H1 (cell line): Measurements from ENCODE around the gene PSMD12. TPM values are rescaled to one million over a fixed set of nuclear protein-coding genes. Genes with fewer than 3 reads are reported as not detected.

ENCODE experiments used
- CTCF ChIA-PET: fragments of 300-600 bp; sonication (Branson Sonifier 250); formaldehyde crosslinking; loops from one replicate; lab custom pipeline; 2021; ENCODE audit not compliant: partially characterized antibody; lab: Charles Lee
- POLR2A ChIA-PET: fragments of 300-600 bp; sonication (Branson Sonifier 250); formaldehyde crosslinking; loops from one replicate; lab custom pipeline; 2021; ENCODE audit warnings: inconsistent platforms; ENCODE audit not compliant: partially characterized antibody; lab: Charles Lee
- DNase-seq, 2 experiments: peaks; one replicate each; pipeline versions ENCODE4 v3.0.0 to v3.0.0-alpha.2; 2010 to 2022; ENCODE audit warnings: low spot score in 2 of 2, low read depth in 1 of 2, mixed read lengths in 1 of 2
- FAIRE-seq: peaks from 2 replicates; lab custom pipeline; 2011; peaks lifted over from hg19 to GRCh38; lab: Jason Lieb, UNC
- H2AFZ ChIP-seq: 2 replicates; pipeline ENCODE4 v1.8.1; 2012; ENCODE audit warnings: low read length, inconsistent platforms
- H2AK5ac ChIP-seq: 2 replicates; pipeline ENCODE4 v1.6.1; 2013; ENCODE audit warnings: low read depth, low read length
- H2BK120ac ChIP-seq: replicated peaks from 2 replicates; pipeline ENCODE3; 2013; ENCODE audit warnings: low read depth, low read length, inconsistent platforms
- H2BK12ac ChIP-seq: 2 replicates; pipeline ENCODE4 v1.6.1; 2013; ENCODE audit warnings: low read depth, low read length
- H2BK15ac ChIP-seq: 2 replicates; pipeline ENCODE4 v1.6.1; 2013; ENCODE audit warnings: low read length
- H2BK20ac ChIP-seq: 2 replicates; pipeline ENCODE4 v1.6.1; 2013; ENCODE audit warnings: low read length
- H2BK5ac ChIP-seq: 2 replicates; pipeline ENCODE4 v1.6.1; 2013; ENCODE audit warnings: low read depth, low read length
- H3K14ac ChIP-seq: 2 replicates; pipeline ENCODE4 v1.6.1; 2013; ENCODE audit warnings: inconsistent platforms; ENCODE audit not compliant: insufficient read length
- H3K18ac ChIP-seq: 2 replicates; pipeline ENCODE4 v1.6.1; 2013; ENCODE audit warnings: low read length; ENCODE audit errors: extremely low read depth
- H3K23ac ChIP-seq: 2 replicates; pipeline ENCODE4 v1.6.1; 2013; ENCODE audit warnings: inconsistent platforms; ENCODE audit not compliant: insufficient read length
- H3K23me2 ChIP-seq: 2 replicates; pipeline ENCODE4 v1.6.1; 2013; ENCODE audit warnings: low read depth, low read length
- H3K27ac ChIP-seq: 2 replicates; pipeline ENCODE4 v1.6.1; 2011; ENCODE audit warnings: low read depth, low read length, inconsistent platforms
- H3K27me3 ChIP-seq, 4 experiments: replicated peaks in 1 of 4; 1 replicate in 1 of 4; 2 replicates in 3 of 4; pipeline versions ENCODE4 v1.6.1 to v1.8.1; 2011 to 2013; ENCODE audit warnings: low read length in 3 of 4, mild to moderate bottlenecking in 3 of 4, inconsistent platforms in 2 of 4, mixed read lengths in 2 of 4, moderate library complexity in 1 of 4; ENCODE audit not compliant: control insufficient read depth in 3 of 4, insufficient read depth in 3 of 4; ENCODE audit errors: extremely low read depth in 1 of 4
- H3K36me3 ChIP-seq, 4 experiments: 2 replicates each; pipeline versions ENCODE4 v1.6.1 to v1.8.1; 2011 to 2013; ENCODE audit warnings: mild to moderate bottlenecking in 4 of 4, low read length in 3 of 4, moderate library complexity in 2 of 4, control low read depth in 1 of 4, inconsistent platforms in 1 of 4; ENCODE audit not compliant: insufficient read depth in 4 of 4, control insufficient read depth in 2 of 4
- H3K4ac ChIP-seq: replicated peaks from 2 replicates; pipeline ENCODE3; 2013; ENCODE audit warnings: low read length, low read depth, mixed read lengths, inconsistent platforms; ENCODE audit not compliant: insufficient read length
- H3K4me1 ChIP-seq, 4 experiments: replicated peaks in 1 of 4; 1 replicate in 1 of 4; 2 replicates in 3 of 4; pipeline versions ENCODE4 v1.6.1 to v1.8.1; 2011 to 2013; ENCODE audit warnings: low read length in 3 of 4, inconsistent platforms in 2 of 4, mixed read lengths in 1 of 4; ENCODE audit not compliant: insufficient read depth in 4 of 4, control insufficient read depth in 3 of 4
- H3K4me2 ChIP-seq, 2 experiments: 2 replicates each; pipeline versions ENCODE4 v1.6.1 to v1.8.1; 2011 to 2013; ENCODE audit warnings: low read depth in 2 of 2, low read length in 2 of 2, control low read depth in 1 of 2, inconsistent platforms in 1 of 2, mild to moderate bottlenecking in 1 of 2; ENCODE audit not compliant: insufficient read depth in 1 of 2
- H3K4me3 ChIP-seq, 4 experiments: fragments of 200-600, 300-600 bp in 1 of 4; sonication (generic), shearing (Covaris generic), sonication (Bioruptor Twin) in 1 of 4; 2 replicates each; pipeline versions ENCODE4 v1.5.1 to v1.8.1; 2011 to 2016; ENCODE audit warnings: low read length in 4 of 4, low read depth in 3 of 4, control low read depth in 2 of 4, inconsistent platforms in 2 of 4, mild to moderate bottlenecking in 2 of 4, mixed read lengths in 1 of 4, moderate library complexity in 1 of 4; ENCODE audit not compliant: insufficient read depth in 2 of 4; ENCODE audit errors: extremely low read depth in 1 of 4
- H3K56ac ChIP-seq: replicated peaks from 2 replicates; pipeline ENCODE3; 2013; ENCODE audit warnings: low read depth, mild to moderate bottlenecking, mixed read lengths, low read length, inconsistent platforms; ENCODE audit not compliant: insufficient read length
- H3K79me1 ChIP-seq: 2 replicates; pipeline ENCODE4 v1.6.1; 2013; ENCODE audit warnings: low read depth, low read length, control low read depth
- H3K79me2 ChIP-seq, 2 experiments: 2 replicates each; pipeline versions ENCODE4 v1.6.1 to v1.8.1; 2012 to 2013; ENCODE audit warnings: low read length in 2 of 2, mild to moderate bottlenecking in 2 of 2, inconsistent platforms in 1 of 2; ENCODE audit not compliant: insufficient read depth in 2 of 2, control insufficient read depth in 1 of 2
- H3K9ac ChIP-seq, 4 experiments: replicated peaks in 1 of 4; 1 replicate in 1 of 4; 2 replicates in 3 of 4; pipeline versions ENCODE4 v1.6.1 to v1.8.1; 2011 to 2013; ENCODE audit warnings: low read depth in 3 of 4, low read length in 3 of 4, control low read depth in 2 of 4, mild to moderate bottlenecking in 2 of 4, moderate library complexity in 2 of 4, inconsistent platforms in 1 of 4; ENCODE audit errors: extremely low read depth in 1 of 4
- H3K9me3 ChIP-seq, 2 experiments: 2 replicates each; pipeline versions ENCODE4 v1.6.1 to v1.8.1; 2012 to 2013; ENCODE audit warnings: mild to moderate bottlenecking in 2 of 2, moderate library complexity in 2 of 2, control low read depth in 1 of 2, inconsistent platforms in 1 of 2, low read depth in 1 of 2, low read length in 1 of 2, mixed read lengths in 1 of 2; ENCODE audit not compliant: insufficient read depth in 2 of 2
- H4K20me1 ChIP-seq, 2 experiments: replicated peaks in 1 of 2; 2 replicates each; pipeline versions ENCODE3 to v1.8.1; 2011 to 2013; ENCODE audit warnings: inconsistent platforms in 2 of 2, low read length in 2 of 2, mild to moderate bottlenecking in 1 of 2; ENCODE audit not compliant: insufficient read depth in 2 of 2, control insufficient read depth in 1 of 2
- H4K5ac ChIP-seq: 2 replicates; pipeline ENCODE4 v1.6.1; 2013; ENCODE audit warnings: low read length, low read depth, mixed read lengths, inconsistent platforms; ENCODE audit not compliant: insufficient read length
- H4K8ac ChIP-seq: 2 replicates; pipeline ENCODE4 v1.8.0; 2013; ENCODE audit warnings: mild to moderate bottlenecking, moderate library complexity, low read length, inconsistent platforms; ENCODE audit not compliant: insufficient read depth; ENCODE audit errors: extremely low read depth
- H4K91ac ChIP-seq: replicated peaks from 2 replicates; pipeline ENCODE3; 2013; ENCODE audit warnings: low read length, mixed read lengths, inconsistent platforms; ENCODE audit not compliant: insufficient read length
- ATF2 ChIP-seq: IDR thresholded peaks from 2 replicates; pipeline ENCODE4 v1.6.1; 2012; ENCODE audit warnings: low read length, inconsistent platforms
- CBX8 ChIP-seq: fragments of 300-800, 300-1000 bp; sonication (generic); IDR thresholded peaks from 2 replicates; pipeline ENCODE4 v1.7.1; 2016; ENCODE audit warnings: low read depth, low read length, borderline replicate concordance
- CHD2 ChIP-seq: IDR thresholded peaks from 2 replicates; pipeline ENCODE4 v1.6.1; 2012; ENCODE audit warnings: low read length, improper control_type of control experiment
- EP300 ChIP-seq, 2 experiments: IDR thresholded peaks; 1 replicate in 1 of 2; 2 replicates in 1 of 2; pipeline ENCODE4 v1.6.1; 2011 to 2012; ENCODE audit warnings: low read depth in 2 of 2, low read length in 2 of 2, mild to moderate bottlenecking in 2 of 2, borderline replicate concordance in 1 of 2, inconsistent platforms in 1 of 2, moderate library complexity in 1 of 2
- HDAC2 ChIP-seq, 2 experiments: fragments of 300-600 bp in 1 of 2; sonication (generic) in 1 of 2; IDR thresholded peaks; 2 replicates each; pipeline ENCODE4 v1.6.1; 2011 to 2012; ENCODE audit warnings: low read depth in 2 of 2, low read length in 2 of 2, mild to moderate bottlenecking in 2 of 2, moderate library complexity in 2 of 2, borderline replicate concordance in 1 of 2, inconsistent platforms in 1 of 2
- KDM4A ChIP-seq: IDR thresholded peaks from one replicate; pipeline ENCODE4 v1.7.1; 2012; ENCODE audit warnings: low read depth, mild to moderate bottlenecking, moderate library complexity, low read length, inconsistent platforms; ENCODE audit not compliant: severe bottlenecking
- RXRA ChIP-seq: IDR thresholded peaks from 2 replicates; pipeline ENCODE4 v1.6.1; 2011; ENCODE audit warnings: low read depth, mild to moderate bottlenecking, low read length, moderate library complexity; ENCODE audit not compliant: insufficient read depth
- SAP30 ChIP-seq: fragments of 300-600 bp; sonication (generic); IDR thresholded peaks from 2 replicates; pipeline ENCODE4 v1.7.1; 2012; ENCODE audit warnings: low read length, moderate library complexity, mild to moderate bottlenecking, inconsistent platforms; ENCODE audit not compliant: insufficient read depth, insufficient replicate concordance
- SP1 ChIP-seq: IDR thresholded peaks from 2 replicates; pipeline ENCODE4 v1.6.1; 2011; ENCODE audit warnings: low read depth, low read length
- WGBS, 2 experiments: shearing (Covaris generic) in 1 of 2; methylation state at CpG; one replicate each; pipeline versions ENCODE4 v1.1.6 to v1.1.7; 2013 to 2015; ENCODE audit warnings: low lambda C conversion rate in 2 of 2, mixed read lengths in 2 of 2, inconsistent platforms in 1 of 2, low coverage in 1 of 2, missing lambda C conversion rate in 1 of 2; ENCODE audit not compliant: insufficient replicate concordance in 2 of 2, insufficient coverage in 1 of 2, insufficient read length in 1 of 2; ENCODE audit errors: extremely low coverage in 1 of 2, missing lambda C conversion rate in 1 of 2; 5-methylcytosine and 5-hydroxymethylcytosine counted together
- polyA plus RNA-seq, 7 experiments: library from polyadenylated mRNA; depleted of rRNA in 3 of 7; stranded (reverse) in 5 of 7; unstranded in 2 of 7; fragments of >200 nt in 5 of 7; fragments of 200-250 nt in 2 of 7; gene quantifications; 1 replicate in 5 of 7; 2 replicates in 1 of 7; 4 replicates in 1 of 7; pipeline versions ENCODE4 v1.2.1 to v1.2.3, GENCODE V29; 2011 to 2013; ENCODE audit warnings: missing spikeins in 2 of 7, mixed read lengths in 2 of 7
- total RNA-seq: library from RNA; stranded (reverse); fragmentation: NEBNext Ultra II Directional; extraction: Animal tissue kit (Norgen Biotek cat#: 25700); gene quantifications from 2 replicates; pipeline ENCODE4 v1.2.1, GENCODE V29; 2021

PSMD12 gene
- total and polyA plus RNA-seq, 2 of the 8 experiments (the other 6 are each of a cell fraction or from before 2014, with no cell fraction given) = 14.0 to 82.4 TPM

DNA sequence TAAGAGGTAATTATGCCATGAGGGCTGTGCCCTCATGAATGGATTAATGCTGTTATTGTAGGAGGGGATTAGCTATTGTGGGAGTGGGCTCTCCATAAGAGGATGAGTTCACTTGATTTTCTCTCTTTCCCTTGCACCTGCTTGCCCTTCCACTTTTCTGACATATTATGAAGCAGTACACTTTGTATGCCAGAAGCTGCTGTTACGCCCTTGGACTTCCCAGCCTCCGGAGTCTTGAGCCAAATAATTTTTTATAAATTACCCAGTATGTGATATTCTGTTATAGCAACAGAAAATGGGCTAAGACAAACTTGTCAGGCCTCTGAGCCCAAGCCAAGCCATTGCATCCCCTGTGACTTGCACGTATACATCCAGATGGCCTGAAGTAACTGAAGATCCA is 38.4 kb downstream of the PSMD12 start:
- 100% methylated on average over 3 of the region's 3 CpGs; no CpG with 5 or more reads in 1 of the 2 experiments for WGBS, 2 experiments
- Histone ChIP-seq H3K27ac (no peak overlapping the region), H2BK12ac (no peak overlapping the region)
- TF ChIP-seq SP1 (no peak), CHD2 (no peak), RXRA (no peak), SAP30 (no peak), ATF2 (no peak), HDAC2 (IDR thresholded peaks at IDR 0.05; ENCODE audit: borderline replicate concordance in 1 of 2, low read depth in 2 of 2, low read length in 2 of 2) (no peak), CBX8 (no peak), KDM4A (no peak), EP300 (IDR thresholded peaks at IDR 0.05; ENCODE audit: borderline replicate concordance in 1 of 2, low read depth in 2 of 2, low read length in 2 of 2) (no peak)

More for the DNA sequence above, 38.4 kb downstream of the PSMD12 start:
- H3K79me2 ChIP-seq = no peaks in the 10 kb centered on the region
- H3K9me3 ChIP-seq = no peaks in the 10 kb centered on the region; a peak in 1 of 4 replicates
- no peak overlapping the region for H3K14ac ChIP-seq
- no peak overlapping the region for H4K91ac ChIP-seq
- no peak overlapping the region for H2BK15ac ChIP-seq
- no peak overlapping the region for H3K56ac ChIP-seq
- H2BK5ac ChIP-seq = no peak overlapping the region
- H3K4me3 ChIP-seq = no peak overlapping the region
- no peak overlapping the region for H4K5ac ChIP-seq
- H3K79me1 ChIP-seq = no peaks in the 10 kb centered on the region
- no peak overlapping the region for H3K4ac ChIP-seq
- H3K18ac ChIP-seq = no peak overlapping the region
- ChIA-PET POLR2A (no interaction called here), CTCF (no interaction called here)
- no peak overlapping the region for H3K4me2 ChIP-seq
- H3K23me2 ChIP-seq = no peaks in the 10 kb centered on the region
- no peaks in the 10 kb centered on the region for H3K4me1 ChIP-seq
- H4K8ac ChIP-seq = no peak overlapping the region
- no peak overlapping the region for H3K9ac ChIP-seq
- no peak overlapping the region for H2BK120ac ChIP-seq
- H2BK20ac ChIP-seq = no peak overlapping the region
- DNase-seq (no peak), FAIRE-seq (no peak)
- H2AFZ ChIP-seq = no peak overlapping the region
- no peak overlapping the region for H2AK5ac ChIP-seq
- H3K23ac ChIP-seq = no peak overlapping the region
- H3K36me3 ChIP-seq = no peaks in the 10 kb centered on the region; a peak in 1 of 8 replicates
- H4K20me1 ChIP-seq = no peaks in the 10 kb centered on the region
- H3K27me3 ChIP-seq = peaks cover 0 to 1% (median 0%) of the 10 kb centered on the region in 4 experiments; a peak in 1 of 7 replicates
